Esophagus squamous epithelium (tissue), 4 donors: ENCODE measurements around the gene KRT3.

ENCODE experiments used
- POLR2A ChIP-seq, 4 donors: fragments of 450-650 bp; IDR thresholded peaks; one replicate each; pipeline ENCODE4 v1.6.1; 2017; ENCODE audit warnings: antibody characterized with exemption in 4 of 4, mild to moderate bottlenecking in 4 of 4, moderate library complexity in 3 of 4
- TF ChIP-seq, protein P1 (sequence below), 6 experiments: fragments of 450-650 bp in 4 of 6; fragments of 200-600 bp in 2 of 6; sonication (generic) in 2 of 6; IDR thresholded peaks; one replicate each; pipeline ENCODE4 v1.5.1; 2016 to 2019; ENCODE audit warnings: antibody characterized with exemption in 6 of 6, mild to moderate bottlenecking in 4 of 6, moderate library complexity in 4 of 6

GRCh38 chr12:52781399-52782082, 14.4 kb downstream of the KRT3 start:
- TF ChIP-seq, protein P1, sequence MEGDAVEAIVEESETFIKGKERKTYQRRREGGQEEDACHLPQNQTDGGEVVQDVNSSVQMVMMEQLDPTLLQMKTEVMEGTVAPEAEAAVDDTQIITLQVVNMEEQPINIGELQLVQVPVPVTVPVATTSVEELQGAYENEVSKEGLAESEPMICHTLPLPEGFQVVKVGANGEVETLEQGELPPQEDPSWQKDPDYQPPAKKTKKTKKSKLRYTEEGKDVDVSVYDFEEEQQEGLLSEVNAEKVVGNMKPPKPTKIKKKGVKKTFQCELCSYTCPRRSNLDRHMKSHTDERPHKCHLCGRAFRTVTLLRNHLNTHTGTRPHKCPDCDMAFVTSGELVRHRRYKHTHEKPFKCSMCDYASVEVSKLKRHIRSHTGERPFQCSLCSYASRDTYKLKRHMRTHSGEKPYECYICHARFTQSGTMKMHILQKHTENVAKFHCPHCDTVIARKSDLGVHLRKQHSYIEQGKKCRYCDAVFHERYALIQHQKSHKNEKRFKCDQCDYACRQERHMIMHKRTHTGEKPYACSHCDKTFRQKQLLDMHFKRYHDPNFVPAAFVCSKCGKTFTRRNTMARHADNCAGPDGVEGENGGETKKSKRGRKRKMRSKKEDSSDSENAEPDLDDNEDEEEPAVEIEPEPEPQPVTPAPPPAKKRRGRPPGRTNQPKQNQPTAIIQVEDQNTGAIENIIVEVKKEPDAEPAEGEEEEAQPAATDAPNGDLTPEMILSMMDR (IDR thresholded peaks at IDR 0.05) = no peak
- no peak for TF ChIP-seq POLR2A (IDR thresholded peaks at IDR 0.05)
